GM12878 (cell line): ENCODE data around the gene SULT1C3. TPM values are rescaled to one million over a fixed set of nuclear protein-coding genes. Genes with fewer than 3 reads are reported as not detected.

Source experiments
- ATAC-seq: fragments of 200-7000 bp; cut with Tn5 transposase; 3 replicates; pipeline ENCODE4 v1.9.1; 2020; ENCODE audit warnings: mild to moderate bottlenecking, moderate library complexity
- BruUV-seq: library from RNA; stranded (reverse); fragments of 400-500 nt; replicated peaks from 2 replicates; lab custom pipeline; 2021; lab: Mats Ljungman, UMichigan
- CTCF ChIA-PET: fragments of 300-600 bp; sonication (Branson Sonifier 250); formaldehyde crosslinking; extraction: SDS; loops from one replicate; lab custom pipeline; 2021; ENCODE audit warnings: inconsistent platforms; lab: Yijun Ruan, JAX
- POLR2A ChIA-PET: fragments of 350-600 bp; formaldehyde crosslinking; extraction: SDS; loops from one replicate; lab custom pipeline; 2021; ENCODE audit warnings: inconsistent platforms; lab: Charles Lee
- RAD21 ChIA-PET: fragments of 300-600 bp; sonication (Branson Sonifier 250); formaldehyde crosslinking; loops from one replicate; lab custom pipeline; 2023; ENCODE audit warnings: antibody characterized with exemption; ENCODE audit not compliant: unreplicated experiment; lab: Charles Lee
- SMC1A ChIA-PET: fragments of 300-600 bp; sonication (Branson Sonifier 250); formaldehyde crosslinking; loops from one replicate; lab custom pipeline; 2023; ENCODE audit not compliant: unreplicated experiment, uncharacterized antibody; lab: Charles Lee
- DNase-seq: peaks from one replicate; pipeline ENCODE4 v3.0.0-alpha.2; 2011; ENCODE audit warnings: low read depth, low spot score
- FAIRE-seq: peaks from 3 replicates; lab custom pipeline; 2011; peaks lifted over from hg19 to GRCh38; lab: Jason Lieb, UNC
- H2AFZ ChIP-seq: 2 replicates; pipeline ENCODE4 v1.6.0; 2011; ENCODE audit warnings: low read depth, low read length, control low read depth; ENCODE audit not compliant: control insufficient read depth
- H3K27ac ChIP-seq: 2 replicates; pipeline ENCODE4 v1.5.1; 2011; ENCODE audit warnings: control low read depth; ENCODE audit not compliant: control insufficient read depth, insufficient read depth
- H3K27me3 ChIP-seq, 2 experiments: replicated peaks in 1 of 2; 2 replicates each; pipeline versions ENCODE4 v1.6.0 to v1.6.1; 2011; ENCODE audit warnings: low read length in 1 of 2; ENCODE audit not compliant: control insufficient read depth in 2 of 2, insufficient read depth in 2 of 2
- H3K36me3 ChIP-seq, 2 experiments: 2 replicates each; pipeline ENCODE4 v1.5.1; 2011; ENCODE audit warnings: low read length in 1 of 2; ENCODE audit not compliant: control insufficient read depth in 2 of 2, insufficient read depth in 2 of 2
- H3K4me1 ChIP-seq: 2 replicates; pipeline ENCODE4 v1.6.1; 2011; ENCODE audit warnings: mild to moderate bottlenecking, low read length, moderate library complexity, mixed read lengths; ENCODE audit not compliant: control insufficient read depth, insufficient read depth
- H3K4me2 ChIP-seq: 2 replicates; pipeline ENCODE4 v1.6.0; 2011; ENCODE audit warnings: control low read depth; ENCODE audit not compliant: control insufficient read depth, insufficient read depth
- H3K4me3 ChIP-seq: fragments of 200-600 bp; sonication (generic); 2 replicates; pipeline ENCODE4 v1.5.1; 2016
- H3K79me2 ChIP-seq: 2 replicates; pipeline ENCODE4 v1.6.0; 2011; ENCODE audit warnings: low read length; ENCODE audit not compliant: control insufficient read depth, insufficient read depth
- H3K9ac ChIP-seq: 2 replicates; pipeline ENCODE4 v1.8.0; 2011; ENCODE audit warnings: low read length, control low read depth, mixed read lengths; ENCODE audit not compliant: control insufficient read depth, insufficient read depth
- H3K9me3 ChIP-seq: replicated peaks from 3 replicates; pipeline ENCODE4 v1.5.1; 2011; ENCODE audit warnings: mild to moderate bottlenecking, low read length; ENCODE audit not compliant: control insufficient read depth, insufficient read depth
- H4K20me1 ChIP-seq: 2 replicates; pipeline ENCODE4 v1.6.0; 2011; ENCODE audit not compliant: control insufficient read depth, insufficient read depth
- BCL11A ChIP-seq: IDR thresholded peaks from 2 replicates; pipeline ENCODE4 v1.6.1; 2011; ENCODE audit warnings: low read depth, low read length
- CEBPB ChIP-seq, 2 experiments: fragments of 150-350 bp in 1 of 2; IDR thresholded peaks; 2 replicates each; pipeline ENCODE4 v1.6.1; 2012 to 2014; ENCODE audit warnings: low read depth in 2 of 2, low read length in 2 of 2, borderline replicate concordance in 1 of 2, inconsistent platforms in 1 of 2
- EED ChIP-seq: sonication (generic); IDR thresholded peaks from 2 replicates; pipeline ENCODE4 v1.6.1; 2016; ENCODE audit warnings: antibody characterized with exemption, low read depth
- EGR1 ChIP-seq, 2 experiments: IDR thresholded peaks; 1 replicate in 1 of 2; 2 replicates in 1 of 2; pipeline ENCODE4 v1.6.1; 2011 to 2012; ENCODE audit warnings: low read depth in 2 of 2, low read length in 2 of 2, borderline replicate concordance in 1 of 2, mild to moderate bottlenecking in 1 of 2, moderate library complexity in 1 of 2
- MYB ChIP-seq: fragments of 150-350 bp; IDR thresholded peaks from 2 replicates; pipeline ENCODE4 v1.6.1; 2014; ENCODE audit warnings: mild to moderate bottlenecking, low read depth, low read length, borderline replicate concordance
- NRF1 ChIP-seq: conservative IDR thresholded peaks from 2 replicates; pipeline ENCODE4 v1.6.1; 2011; ENCODE audit warnings: mild to moderate bottlenecking, low read depth, low read length, improper control_type of control experiment
- PAX5 ChIP-seq: IDR thresholded peaks from 2 replicates; pipeline ENCODE4 v1.6.1; 2011; ENCODE audit warnings: low read depth, low read length, borderline replicate concordance
- RFX5 ChIP-seq: IDR thresholded peaks from 2 replicates; pipeline ENCODE4 v1.6.1; 2011; ENCODE audit warnings: low read depth, low read length, improper control_type of control experiment
- SREBF1 ChIP-seq: IDR thresholded peaks from 2 replicates; pipeline ENCODE4 v1.6.1; 2012; ENCODE audit warnings: mild to moderate bottlenecking, low read length
- TARDBP ChIP-seq: IDR thresholded peaks from 2 replicates; pipeline ENCODE4 v1.6.1; 2016; ENCODE audit warnings: borderline replicate concordance
- WRNIP1 ChIP-seq: IDR thresholded peaks from 2 replicates; pipeline ENCODE4 v1.6.1; 2011; ENCODE audit warnings: low read depth, low read length, improper control_type of control experiment, borderline replicate concordance
- WGBS: methylation state at CpG from one replicate; pipeline ENCODE4 v1.1.6; 2016; ENCODE audit warnings: low lambda C conversion rate; ENCODE audit not compliant: insufficient replicate concordance, insufficient coverage; ENCODE audit errors: missing lambda C conversion rate; 5-methylcytosine and 5-hydroxymethylcytosine counted together
- in situ Hi-C: fragments of 300-500 bp; cut with MboI; formaldehyde crosslinking; loops from 9 replicates; pipeline ENCODE4 v1.14.3; 2018; ENCODE audit warnings: mixed read lengths
- intact Hi-C: fragments of 100-400 bp; cut with micrococcal nuclease; formaldehyde crosslinking; loops from one replicate; pipeline ENCODE4 v1.14.2; 2022; ENCODE audit not compliant: unreplicated experiment
- polyA plus RNA-seq, 11 experiments: library from polyadenylated mRNA; depleted of rRNA in 4 of 11; unstranded in 6 of 11; stranded (reverse) in 5 of 11; fragments of >200 nt; fragmentation: Nextera tagmentation in 4 of 11; fragmentation: Illumina TruSeq in 1 of 11; extraction: Ambion mirVana in 4 of 11; extraction: Trizol in 1 of 11; gene quantifications; 1 replicate in 1 of 11; 2 replicates in 10 of 11; pipeline versions ENCODE4 v1.2.1 to v1.2.3, GENCODE V29; 2011 to 2016; ENCODE audit warnings: inconsistent platforms in 2 of 11, missing spikeins in 2 of 11, low read depth in 1 of 11
- total RNA-seq, 4 experiments: library from RNA; depleted of rRNA in 3 of 4; stranded (reverse); fragments of >200 nt in 3 of 4; fragmentation: Illumina TruSeq in 1 of 4; extraction: Trizol in 1 of 4; gene quantifications; 2 replicates each; pipeline versions ENCODE4 v1.2.1 to v1.2.3, GENCODE V29; 2013 to 2021
- TF ChIP-seq, protein P1 (sequence below): fragments of 450-650 bp; conservative IDR thresholded peaks from 2 replicates; pipeline ENCODE4 v1.6.1; 2017; ENCODE audit warnings: mild to moderate bottlenecking, moderate library complexity
- TF ChIP-seq, protein P2 (sequence below): fragments of 450-650 bp; IDR thresholded peaks from 2 replicates; pipeline ENCODE4 v1.6.1; 2017; ENCODE audit warnings: mild to moderate bottlenecking, moderate library complexity
- TF ChIP-seq, protein P3 (sequence below): fragments of 450-650 bp; IDR thresholded peaks from 2 replicates; pipeline ENCODE4 v1.6.1; 2017; ENCODE audit warnings: mild to moderate bottlenecking, moderate library complexity

The SULT1C3 gene
- total and polyA plus RNA-seq, 10 of the 15 experiments (the other 5 are each of a cell fraction or from before 2014, with no cell fraction given), result not detected

DNA sequence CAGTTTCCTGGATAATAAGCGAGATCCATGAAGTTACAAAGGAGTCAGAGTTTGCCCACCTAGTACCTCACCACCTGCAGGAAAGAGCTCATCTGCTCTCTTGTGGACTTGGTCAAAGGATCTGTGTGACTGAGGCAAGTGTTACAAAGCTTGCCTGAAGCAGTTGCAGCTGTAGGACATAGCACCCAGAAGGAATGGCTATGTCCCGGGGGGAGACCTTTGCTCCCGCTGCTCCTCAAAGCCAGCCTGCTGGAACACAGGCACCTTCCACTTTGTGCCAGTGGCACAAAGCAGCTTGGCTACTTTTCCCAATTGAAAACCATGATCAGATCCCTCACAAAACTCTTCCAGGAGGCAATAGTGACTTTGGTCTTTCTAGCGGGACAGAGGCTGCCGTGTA lies 45.8 kb downstream of the SULT1C3 start:
- Histone ChIP-seq H3K36me3 (no peaks in the 10 kb centered on the region), H3K9me3 (no peaks in the 10 kb centered on the region), H3K27me3 (no peaks in the 10 kb centered on the region; a peak in 1 of 4 replicates), H4K20me1 (no peaks in the 10 kb centered on the region), H3K79me2 (no peaks in the 10 kb centered on the region), H3K4me3 (no peak overlapping the region), H3K9ac (no peak overlapping the region), H3K27ac (no peak overlapping the region), H2AFZ (no peak overlapping the region), H3K4me1 (no peaks in the 10 kb centered on the region; the same call in 1 of the 2 replicates), H3K4me2 (no peak overlapping the region)
- no TSS peak for BruUV-seq
- RAD21 ChIA-PET, result no interaction called here
- POLR2A ChIA-PET, result no interaction called here
- in situ Hi-C loops, result no loop called here
- DNase-seq (no peak), FAIRE-seq (no peak), ATAC-seq (no peak)
- CTCF ChIA-PET, result no interaction called here
- WGBS, result 93% methylated on average over 5 of the region's 5 CpGs
- SMC1A ChIA-PET, result no interaction called here
- intact Hi-C loops, result no loop called here
- TF ChIP-seq RFX5 (no peak), NRF1 (no peak), WRNIP1 (no peak), PAX5 (no peak), CEBPB (IDR thresholded peaks at IDR 0.05; ENCODE audit: borderline replicate concordance in 1 of 2, low read depth in 2 of 2, low read length in 2 of 2) (no peak), EED (no peak), EGR1 (IDR thresholded peaks at IDR 0.05; ENCODE audit: borderline replicate concordance in 1 of 2, low read depth in 2 of 2, low read length in 2 of 2) (no peak), BCL11A (no peak), TARDBP (no peak), MYB (no peak), SREBF1 (no peak)
- TF ChIP-seq, protein P1, sequence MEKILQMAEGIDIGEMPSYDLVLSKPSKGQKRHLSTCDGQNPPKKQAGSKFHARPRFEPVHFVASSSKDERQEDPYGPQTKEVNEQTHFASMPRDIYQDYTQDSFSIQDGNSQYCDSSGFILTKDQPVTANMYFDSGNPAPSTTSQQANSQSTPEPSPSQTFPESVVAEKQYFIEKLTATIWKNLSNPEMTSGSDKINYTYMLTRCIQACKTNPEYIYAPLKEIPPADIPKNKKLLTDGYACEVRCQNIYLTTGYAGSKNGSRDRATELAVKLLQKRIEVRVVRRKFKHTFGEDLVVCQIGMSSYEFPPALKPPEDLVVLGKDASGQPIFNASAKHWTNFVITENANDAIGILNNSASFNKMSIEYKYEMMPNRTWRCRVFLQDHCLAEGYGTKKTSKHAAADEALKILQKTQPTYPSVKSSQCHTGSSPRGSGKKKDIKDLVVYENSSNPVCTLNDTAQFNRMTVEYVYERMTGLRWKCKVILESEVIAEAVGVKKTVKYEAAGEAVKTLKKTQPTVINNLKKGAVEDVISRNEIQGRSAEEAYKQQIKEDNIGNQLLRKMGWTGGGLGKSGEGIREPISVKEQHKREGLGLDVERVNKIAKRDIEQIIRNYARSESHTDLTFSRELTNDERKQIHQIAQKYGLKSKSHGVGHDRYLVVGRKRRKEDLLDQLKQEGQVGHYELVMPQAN, result no peak
- TF ChIP-seq, protein P2, sequence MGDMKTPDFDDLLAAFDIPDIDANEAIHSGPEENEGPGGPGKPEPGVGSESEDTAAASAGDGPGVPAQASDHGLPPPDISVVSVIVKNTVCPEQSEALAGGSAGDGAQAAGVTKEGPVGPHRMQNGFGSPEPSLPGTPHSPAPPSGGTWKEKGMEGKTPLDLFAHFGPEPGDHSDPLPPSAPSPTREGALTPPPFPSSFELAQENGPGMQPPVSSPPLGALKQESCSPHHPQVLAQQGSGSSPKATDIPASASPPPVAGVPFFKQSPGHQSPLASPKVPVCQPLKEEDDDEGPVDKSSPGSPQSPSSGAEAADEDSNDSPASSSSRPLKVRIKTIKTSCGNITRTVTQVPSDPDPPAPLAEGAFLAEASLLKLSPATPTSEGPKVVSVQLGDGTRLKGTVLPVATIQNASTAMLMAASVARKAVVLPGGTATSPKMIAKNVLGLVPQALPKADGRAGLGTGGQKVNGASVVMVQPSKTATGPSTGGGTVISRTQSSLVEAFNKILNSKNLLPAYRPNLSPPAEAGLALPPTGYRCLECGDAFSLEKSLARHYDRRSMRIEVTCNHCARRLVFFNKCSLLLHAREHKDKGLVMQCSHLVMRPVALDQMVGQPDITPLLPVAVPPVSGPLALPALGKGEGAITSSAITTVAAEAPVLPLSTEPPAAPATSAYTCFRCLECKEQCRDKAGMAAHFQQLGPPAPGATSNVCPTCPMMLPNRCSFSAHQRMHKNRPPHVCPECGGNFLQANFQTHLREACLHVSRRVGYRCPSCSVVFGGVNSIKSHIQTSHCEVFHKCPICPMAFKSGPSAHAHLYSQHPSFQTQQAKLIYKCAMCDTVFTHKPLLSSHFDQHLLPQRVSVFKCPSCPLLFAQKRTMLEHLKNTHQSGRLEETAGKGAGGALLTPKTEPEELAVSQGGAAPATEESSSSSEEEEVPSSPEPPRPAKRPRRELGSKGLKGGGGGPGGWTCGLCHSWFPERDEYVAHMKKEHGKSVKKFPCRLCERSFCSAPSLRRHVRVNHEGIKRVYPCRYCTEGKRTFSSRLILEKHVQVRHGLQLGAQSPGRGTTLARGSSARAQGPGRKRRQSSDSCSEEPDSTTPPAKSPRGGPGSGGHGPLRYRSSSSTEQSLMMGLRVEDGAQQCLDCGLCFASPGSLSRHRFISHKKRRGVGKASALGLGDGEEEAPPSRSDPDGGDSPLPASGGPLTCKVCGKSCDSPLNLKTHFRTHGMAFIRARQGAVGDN, result no peak
- TF ChIP-seq, protein P3, sequence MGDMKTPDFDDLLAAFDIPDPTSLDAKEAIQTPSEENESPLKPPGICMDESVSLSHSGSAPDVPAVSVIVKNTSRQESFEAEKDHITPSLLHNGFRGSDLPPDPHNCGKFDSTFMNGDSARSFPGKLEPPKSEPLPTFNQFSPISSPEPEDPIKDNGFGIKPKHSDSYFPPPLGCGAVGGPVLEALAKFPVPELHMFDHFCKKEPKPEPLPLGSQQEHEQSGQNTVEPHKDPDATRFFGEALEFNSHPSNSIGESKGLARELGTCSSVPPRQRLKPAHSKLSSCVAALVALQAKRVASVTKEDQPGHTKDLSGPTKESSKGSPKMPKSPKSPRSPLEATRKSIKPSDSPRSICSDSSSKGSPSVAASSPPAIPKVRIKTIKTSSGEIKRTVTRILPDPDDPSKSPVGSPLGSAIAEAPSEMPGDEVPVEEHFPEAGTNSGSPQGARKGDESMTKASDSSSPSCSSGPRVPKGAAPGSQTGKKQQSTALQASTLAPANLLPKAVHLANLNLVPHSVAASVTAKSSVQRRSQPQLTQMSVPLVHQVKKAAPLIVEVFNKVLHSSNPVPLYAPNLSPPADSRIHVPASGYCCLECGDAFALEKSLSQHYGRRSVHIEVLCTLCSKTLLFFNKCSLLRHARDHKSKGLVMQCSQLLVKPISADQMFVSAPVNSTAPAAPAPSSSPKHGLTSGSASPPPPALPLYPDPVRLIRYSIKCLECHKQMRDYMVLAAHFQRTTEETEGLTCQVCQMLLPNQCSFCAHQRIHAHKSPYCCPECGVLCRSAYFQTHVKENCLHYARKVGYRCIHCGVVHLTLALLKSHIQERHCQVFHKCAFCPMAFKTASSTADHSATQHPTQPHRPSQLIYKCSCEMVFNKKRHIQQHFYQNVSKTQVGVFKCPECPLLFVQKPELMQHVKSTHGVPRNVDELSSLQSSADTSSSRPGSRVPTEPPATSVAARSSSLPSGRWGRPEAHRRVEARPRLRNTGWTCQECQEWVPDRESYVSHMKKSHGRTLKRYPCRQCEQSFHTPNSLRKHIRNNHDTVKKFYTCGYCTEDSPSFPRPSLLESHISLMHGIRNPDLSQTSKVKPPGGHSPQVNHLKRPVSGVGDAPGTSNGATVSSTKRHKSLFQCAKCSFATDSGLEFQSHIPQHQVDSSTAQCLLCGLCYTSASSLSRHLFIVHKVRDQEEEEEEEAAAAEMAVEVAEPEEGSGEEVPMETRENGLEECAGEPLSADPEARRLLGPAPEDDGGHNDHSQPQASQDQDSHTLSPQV, result no peak
